ENCODE results near the gene SPP1. TPM values are rescaled to one million over a fixed set of nuclear protein-coding genes. Genes with fewer than 3 reads are reported as not detected.

SPP1 gene
- total and polyA plus RNA-seq, 10 of the 15 experiments (the other 5 are each of a cell fraction or from before 2014, with no cell fraction given) = 0.05 to 1.1 (median 0.39) TPM; not detected in 6

- no peak for TF ChIP-seq ZBTB40 (IDR thresholded peaks at IDR 0.05; ENCODE audit: borderline replicate concordance)
- peak; percentile 44; the same call in 1 of the 2 replicates for TF ChIP-seq DPF2 (IDR thresholded peaks at IDR 0.05)
- peak; percentile 66; the same call in 1 of the 2 replicates for TF ChIP-seq LARP7 (IDR thresholded peaks at IDR 0.05)
- TF ChIP-seq POLR2AphosphoS5 (IDR thresholded peaks at IDR 0.05; ENCODE audit: low read length) = no peak
- TF ChIP-seq SRF (IDR thresholded peaks at IDR 0.05; ENCODE audit: low read depth in 2 of 2, low read length in 2 of 2) = no peak
- 0 out of 2 replicates have a peak, but pooled peaks have one; percentile 5 for TF ChIP-seq NR2F1 (conservative IDR thresholded peaks at IDR 0.05)
- no peak for TF ChIP-seq PRDM15 (CRISPR knock-in tag; IDR thresholded peaks at IDR 0.05)
- TF ChIP-seq NFIC (IDR thresholded peaks at IDR 0.05; ENCODE audit: low read depth, low read length) = no peak
- TF ChIP-seq RAD21 (IDR thresholded peaks at IDR 0.05; ENCODE audit: insufficient read depth, low read depth, low read length) = no peak
- TF ChIP-seq CBX5 (IDR thresholded peaks at IDR 0.05; ENCODE audit: low read depth) = no peak
- TF ChIP-seq IKZF2 (IDR thresholded peaks at IDR 0.05) = no peak
- TF ChIP-seq EP300 (IDR thresholded peaks at IDR 0.05; ENCODE audit: borderline replicate concordance in 1 of 2, control insufficient read depth in 1 of 2, low read depth in 2 of 2, low read length in 2 of 2) = no peak
- TF ChIP-seq CBX3 (IDR thresholded peaks at IDR 0.05; ENCODE audit: borderline replicate concordance, low read depth) = no peak
- TF ChIP-seq BACH1 (IDR thresholded peaks at IDR 0.05; ENCODE audit: borderline replicate concordance) = peak; percentile 30; the same call in 1 of the 2 replicates
- peak in 1 of 2 experiments; percentile 12; a peak in 1 of 3 replicates for TF ChIP-seq EGR1 (IDR thresholded peaks at IDR 0.05; ENCODE audit: borderline replicate concordance in 1 of 2, low read depth in 2 of 2, low read length in 2 of 2)
- TF ChIP-seq ZBTB33 (IDR thresholded peaks at IDR 0.05) = no peak
Observed at GRCh38 chr4:88008122-88008742, 32.7 kb downstream of the SPP1 start (continued).

Data from GM12878 (cell line).